NCI-H446 (cell line): ENCODE data around the gene GATAD2B.
"Not testable (repeated sequence)": the region's sequence is repeated elsewhere in the genome, so short reads cannot be mapped to it uniquely, and the experiment has no call there.

Source experiments
- DNase-seq, 2 experiments: peaks; one replicate each; lab custom pipeline; 2025; lab: John Stamatoyannopoulos, UW

GATAD2B gene

GRCh38 chr1:153778051-153778823, 144.5 kb downstream of the GATAD2B start:
- no peak for DNase-seq

GRCh38 chr1:153777648-153778047, 145.1 kb downstream of the GATAD2B start:
- DNase-seq, result no peak

- DNase-seq, result no peak
These were observed 145.9 kb downstream of the GATAD2B start for GRCh38 chr1:153776845-153777370.

GRCh38 chr1:153776352-153776751, 146.4 kb downstream of the GATAD2B start:
- no peak for DNase-seq

- DNase-seq, result peak in 1 of 2 experiments; percentile 43
These were observed 147.1 kb downstream of the GATAD2B start for GRCh38 chr1:153775458-153776327.

GRCh38 chr1:153774780-153775457, 147.9 kb downstream of the GATAD2B start, which contains the start of gene SLC27A3:
Gene SLC27A3 (plus strand): TSS chr1:153775407. CDS start chr1:153775498, 91 bp downstream.
- peak in 1 of 2 experiments; percentile 61 for DNase-seq

GRCh38 chr1:153774026-153774595, 148.7 kb downstream of the GATAD2B start:
- no peak for DNase-seq

DNA sequence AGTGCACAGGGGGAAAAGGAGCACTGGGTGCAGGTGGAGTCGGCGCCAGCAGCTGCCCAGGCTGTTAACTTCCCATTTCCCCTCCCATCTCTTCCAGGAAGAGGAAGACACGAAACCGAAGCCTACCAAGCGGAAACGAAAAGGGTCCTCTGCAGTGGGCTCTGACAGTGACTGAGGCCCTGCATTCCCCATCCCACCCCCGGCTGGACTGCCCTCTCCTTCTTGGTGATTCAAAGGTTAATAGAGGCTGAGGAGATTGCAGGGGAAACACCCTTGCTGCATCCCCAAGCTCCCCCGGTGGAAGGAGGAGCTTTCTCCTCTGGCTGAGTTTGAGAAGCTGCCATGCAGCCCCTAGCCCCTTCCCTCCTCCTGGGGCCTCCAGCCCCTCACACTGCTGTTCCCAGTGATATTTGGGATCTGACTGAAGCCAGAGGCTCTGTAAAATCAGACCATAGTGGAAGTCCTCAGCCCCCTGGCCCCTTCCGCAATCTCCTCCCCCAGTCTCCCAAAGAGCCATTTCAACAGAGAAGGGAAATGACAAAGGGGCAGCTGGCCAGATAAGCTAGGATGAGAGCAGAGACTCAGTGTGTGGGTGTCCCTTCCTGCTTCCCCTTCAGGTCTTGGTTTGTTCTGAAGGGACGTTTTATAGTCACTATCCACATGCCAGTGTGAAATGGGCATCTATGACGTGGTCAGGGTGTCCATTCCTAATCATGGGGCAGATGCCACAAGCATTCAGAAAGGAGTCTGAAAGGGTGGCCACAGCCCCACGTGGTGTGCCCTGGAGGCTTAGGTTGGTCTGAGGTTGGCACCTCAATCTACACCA, 149.5 kb downstream of the GATAD2B start:
- no peak for DNase-seq

DNA sequence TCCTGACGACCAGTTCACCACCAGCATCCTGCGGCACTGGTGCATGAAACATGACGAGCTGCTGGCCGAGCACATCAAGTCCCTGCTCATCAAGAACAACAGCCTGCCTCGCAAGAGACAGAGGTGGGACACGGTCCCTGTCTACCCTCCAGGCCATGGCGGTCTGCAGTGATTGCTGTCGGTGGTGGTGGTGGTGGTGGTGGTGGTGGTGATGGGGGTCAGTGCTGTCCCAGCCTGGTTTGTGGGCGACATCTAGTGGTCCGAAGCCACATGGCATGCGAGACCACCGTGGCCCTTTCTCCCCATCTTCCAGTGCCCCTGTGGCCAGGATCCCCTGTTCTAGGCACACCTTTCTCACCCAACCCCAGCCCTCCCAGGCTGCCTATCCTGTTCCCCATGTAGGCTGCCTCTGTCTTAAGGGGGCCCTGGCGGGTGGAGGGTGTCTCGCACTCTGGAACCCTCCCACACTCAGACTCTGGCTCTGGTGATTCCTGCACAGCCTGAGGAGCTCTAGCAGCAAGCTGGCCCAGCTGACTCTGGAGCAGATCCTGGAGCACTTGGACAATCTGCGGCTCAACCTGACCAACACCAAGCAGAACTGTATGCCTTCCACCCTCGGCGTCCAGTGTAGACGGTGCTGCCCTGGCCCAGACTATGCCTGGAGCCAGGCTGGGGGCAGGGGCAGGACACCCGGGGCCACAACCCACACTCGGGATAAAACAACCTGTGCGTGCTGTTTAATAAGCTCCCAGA, 150.8 kb downstream of the GATAD2B start:
- DNase-seq, result no peak

DNA sequence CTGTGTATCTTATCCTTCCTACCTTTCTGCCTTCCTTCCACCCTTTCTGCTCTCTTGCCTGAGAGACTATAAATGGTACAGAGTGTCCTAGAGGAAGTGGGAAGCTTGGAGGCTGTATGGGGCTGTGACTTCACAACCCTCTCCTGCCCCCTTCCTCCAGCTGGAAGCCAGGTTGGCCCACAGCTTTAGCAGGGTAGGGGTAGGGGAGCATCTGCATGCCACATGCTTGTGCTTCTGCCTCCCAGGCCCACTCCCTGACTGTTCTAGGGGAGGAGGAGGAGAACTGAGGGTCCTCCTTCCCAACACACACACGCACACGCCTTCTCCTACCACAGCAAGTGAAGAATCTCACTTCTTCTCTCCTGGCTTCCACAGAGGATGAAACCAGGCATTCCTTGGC, 151.5 kb downstream of the GATAD2B start:
- DNase-seq, result no peak

DNA sequence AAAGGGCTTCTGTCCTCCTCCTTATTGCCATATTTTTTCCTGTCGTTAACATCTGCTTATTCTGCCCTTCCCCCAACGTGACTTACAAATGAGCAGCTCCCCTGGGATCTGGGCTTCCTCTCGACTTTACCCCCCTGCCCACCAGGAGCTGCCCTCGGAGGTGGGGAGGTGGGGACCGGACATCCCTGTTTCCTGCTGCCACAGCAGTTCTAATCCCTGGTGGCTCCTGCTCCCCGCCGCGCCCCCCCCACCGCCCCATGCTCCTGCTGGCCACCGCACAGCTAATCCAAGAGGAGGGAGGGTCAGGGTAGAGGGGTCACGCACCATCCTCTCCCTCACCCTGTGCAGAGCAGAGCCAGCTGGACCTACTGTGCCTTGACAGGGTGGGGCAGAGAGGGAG, 152.0 kb downstream of the GATAD2B start:
- no peak for DNase-seq

- DNase-seq, result no peak
These were observed 153.6 kb downstream of the GATAD2B start for GRCh38 chr1:153769221-153769620.

- DNase-seq, result no peak
These were observed 154.2 kb downstream of the GATAD2B start for GRCh38 chr1:153768316-153769181.

DNA sequence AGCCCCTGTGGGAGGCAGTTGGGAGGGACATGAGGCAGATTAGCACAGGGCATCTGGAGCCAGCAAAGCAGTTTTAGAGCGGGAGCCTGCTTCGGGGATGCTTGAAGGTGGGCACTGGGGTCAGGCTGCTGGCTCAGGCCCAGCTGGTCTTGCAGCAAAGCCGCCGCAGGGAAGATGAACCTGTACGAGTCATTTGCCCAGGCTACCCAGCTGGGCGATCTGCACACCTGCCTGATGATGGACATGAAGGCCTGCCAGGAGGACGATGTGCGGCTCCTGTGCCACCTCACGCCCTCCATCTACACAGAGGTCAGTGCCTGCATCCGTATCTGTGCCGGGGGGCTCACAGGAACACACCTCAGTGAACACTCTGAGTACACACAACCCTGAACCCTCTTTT, 155.3 kb downstream of the GATAD2B start:
- no peak for DNase-seq

- DNase-seq, result not testable (repeated sequence)
These were observed 156.1 kb downstream of the GATAD2B start for GRCh38 chr1:153766663-153767062.

DNA sequence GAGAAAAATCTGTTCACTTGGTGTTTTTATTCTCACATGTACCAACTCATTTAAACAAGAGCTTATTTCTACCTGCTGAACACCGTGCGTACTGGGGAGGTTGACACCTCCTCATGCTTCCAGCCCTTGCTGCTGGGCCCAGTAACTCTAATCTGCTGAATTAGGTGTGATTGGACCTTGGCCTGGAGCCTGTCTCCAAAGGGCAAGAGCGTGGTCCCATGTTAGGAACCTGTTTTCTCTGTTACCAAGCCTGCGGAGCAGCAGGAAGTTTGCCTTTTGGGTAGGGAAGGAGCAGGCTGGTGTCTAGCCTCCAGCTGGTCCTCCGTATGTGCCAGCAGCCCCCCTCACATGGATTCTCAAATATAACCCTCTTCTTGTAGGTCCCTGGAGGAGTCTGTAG, 158.5 kb downstream of the GATAD2B start:
- DNase-seq, result no peak

DNA sequence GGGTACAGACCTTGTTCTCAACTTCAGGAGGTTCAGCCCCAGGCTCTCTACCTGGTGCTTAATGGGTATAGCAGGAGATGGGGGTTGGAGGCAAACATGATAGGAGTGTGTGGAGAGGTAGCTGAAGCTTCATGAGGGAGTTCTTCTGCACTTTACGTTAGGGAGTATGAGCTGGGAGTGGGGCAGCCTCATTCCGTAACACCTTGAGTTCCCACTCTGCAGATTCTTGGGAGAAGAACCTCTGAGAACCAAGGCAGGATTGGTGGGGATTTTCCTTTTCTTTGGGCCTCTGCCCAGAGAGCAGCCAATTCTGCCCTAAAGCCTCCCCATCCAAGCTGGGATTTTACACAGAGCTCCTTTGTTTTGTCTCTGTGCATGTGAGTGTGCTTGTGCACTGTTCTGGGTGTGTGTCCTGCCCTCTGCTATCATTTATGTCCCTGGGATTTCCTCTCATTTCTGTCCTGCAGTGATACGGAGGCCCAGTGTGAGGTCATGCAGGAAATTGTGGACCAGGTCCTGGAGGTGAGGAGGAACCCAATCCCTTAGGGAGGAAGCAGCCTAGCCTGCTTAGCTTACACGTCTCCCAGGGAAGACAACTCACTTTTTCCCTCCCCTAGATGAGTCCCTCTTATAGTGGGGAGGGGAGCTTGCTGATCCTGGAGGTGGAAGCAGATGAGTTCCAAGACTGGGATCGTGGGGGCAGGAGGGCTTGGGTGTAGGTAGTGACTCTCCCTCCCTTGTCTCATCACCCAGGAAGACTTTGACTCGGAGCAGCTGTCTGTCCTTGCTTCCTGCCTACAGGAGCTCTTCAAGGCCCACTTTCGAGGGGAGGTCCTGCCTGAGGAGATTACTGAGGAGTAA, 159.2 kb downstream of the GATAD2B start:
- no peak for DNase-seq

- DNase-seq, result no peak
These were observed 162.3 kb downstream of the GATAD2B start for GRCh38 chr1:153760440-153760839.
